ENCODE data around the gene CDC5L.

Gene CDC5L

DNA sequence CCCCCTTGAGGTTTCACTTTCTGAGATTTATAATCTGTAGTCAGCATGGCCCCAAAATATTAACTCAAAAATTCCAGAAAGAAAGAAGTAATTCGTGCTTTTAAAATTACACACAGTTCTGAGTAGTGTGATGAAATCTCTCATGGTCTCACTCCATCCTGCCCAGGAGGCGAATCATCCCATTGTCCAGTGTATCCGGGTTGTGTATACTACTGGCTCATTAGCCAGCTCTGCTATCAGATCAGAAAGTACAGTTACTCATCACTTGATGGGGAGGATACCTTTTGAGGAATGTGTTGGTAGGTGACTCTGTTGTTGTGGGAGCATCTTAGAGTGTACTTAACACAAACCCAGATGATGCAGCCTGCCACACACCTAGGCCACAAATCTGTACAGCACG is 65.2 kb downstream of the CDC5L start:
- DNase-seq (ENCODE audit: low read depth in 2 of 2): no peak

DNA sequence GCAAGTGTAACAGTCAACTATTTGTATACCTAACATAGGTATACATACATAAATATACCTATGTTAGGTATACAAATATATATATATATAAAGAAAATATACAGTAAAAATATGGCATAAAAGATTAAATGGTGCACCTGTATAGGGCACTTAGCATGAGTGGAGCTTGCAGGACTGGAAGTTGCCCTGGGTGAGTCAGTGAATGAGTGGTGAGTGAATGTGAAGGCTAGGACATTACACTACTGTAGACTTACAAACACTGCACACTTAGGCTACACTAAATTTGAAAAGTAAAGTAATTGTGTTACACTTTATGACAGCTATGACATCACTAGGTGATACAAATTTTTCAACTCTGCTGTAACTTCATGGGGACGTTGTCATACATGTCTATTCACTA is 65.6 kb downstream of the CDC5L start:
- DNase-seq (ENCODE audit: low read depth in 2 of 2): no peak

DNA sequence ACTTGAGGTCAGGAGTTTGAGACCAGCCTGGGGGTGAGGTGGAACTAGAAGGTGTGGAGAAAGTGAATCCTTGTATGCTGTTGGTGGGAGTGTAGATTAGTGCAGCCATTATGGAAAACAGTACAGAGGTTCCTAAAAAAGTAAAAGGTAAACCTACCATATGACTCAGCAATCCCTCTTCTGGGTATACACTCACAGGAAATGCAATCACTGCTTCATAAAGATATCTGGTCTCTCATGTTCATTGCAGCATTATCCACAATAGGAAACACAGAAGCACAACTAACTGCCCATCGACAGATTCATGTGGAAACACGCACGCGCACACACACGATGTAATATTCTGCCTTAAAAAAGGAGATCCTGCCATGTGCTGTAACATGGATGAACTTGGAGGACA is 66.7 kb downstream of the CDC5L start:
- DNase-seq (ENCODE audit: low read depth in 2 of 2): no peak

DNA sequence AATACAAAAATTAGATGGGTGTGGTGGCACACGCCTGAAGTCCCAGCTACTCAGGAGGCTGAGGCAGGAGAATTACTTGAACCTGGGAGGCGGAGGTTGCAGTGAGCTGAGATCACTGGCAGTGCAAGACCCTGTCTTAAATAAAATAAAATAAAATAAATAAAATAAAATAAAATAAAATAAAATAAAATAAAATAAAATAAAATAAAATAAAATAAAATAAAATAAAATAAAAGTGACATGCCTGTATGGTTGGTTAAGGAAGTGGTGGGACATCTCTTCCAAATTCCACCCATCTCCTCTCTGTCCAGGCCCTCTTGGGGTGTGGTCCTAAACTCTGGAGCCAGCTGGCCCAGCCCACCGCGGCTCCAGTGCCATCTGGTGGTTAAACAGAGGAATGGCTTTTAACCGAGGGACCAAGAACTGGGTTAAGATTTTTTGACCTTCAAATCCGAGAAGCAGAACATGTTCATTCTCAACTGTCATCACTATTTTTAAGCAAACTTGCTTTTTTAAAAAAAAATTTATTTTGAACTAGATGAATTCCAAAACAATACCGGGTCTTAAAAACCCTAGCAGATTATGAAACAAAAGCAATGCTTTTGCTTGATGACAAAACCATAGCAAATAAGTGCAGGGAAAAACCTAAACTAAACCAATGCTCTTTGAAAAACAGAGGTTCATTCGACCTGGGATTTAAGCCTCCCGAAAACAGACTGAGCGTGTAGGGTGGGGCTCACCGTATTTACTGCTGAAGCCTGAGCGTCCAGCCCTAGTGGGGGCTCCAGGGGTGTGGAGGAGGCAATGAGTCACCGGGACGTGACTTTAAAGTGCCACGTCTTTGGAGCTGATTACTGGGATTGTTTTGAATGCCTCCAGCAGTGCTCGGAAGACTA is 68.8 kb downstream of the CDC5L start:
- no peak for DNase-seq (ENCODE audit: low read depth in 2 of 2)

DNA sequence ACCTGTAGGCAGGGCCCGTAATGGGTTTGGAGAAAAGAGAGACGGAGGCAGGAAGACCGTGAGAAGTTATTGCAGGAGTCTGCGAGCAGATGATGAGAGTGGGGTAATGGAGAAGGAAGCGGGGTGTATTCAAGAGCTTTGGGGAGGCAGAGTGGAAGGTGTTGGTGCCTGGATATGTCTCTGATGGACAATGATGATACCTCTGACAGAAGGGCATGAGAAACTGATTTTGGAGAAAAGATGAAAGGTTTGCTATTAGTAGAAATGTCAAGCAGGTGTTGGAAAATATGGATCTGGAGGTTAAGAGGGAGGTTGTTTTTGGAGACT is 69.4 kb downstream of the CDC5L start:
- no peak for DNase-seq (ENCODE audit: low read depth in 2 of 2)

DNA sequence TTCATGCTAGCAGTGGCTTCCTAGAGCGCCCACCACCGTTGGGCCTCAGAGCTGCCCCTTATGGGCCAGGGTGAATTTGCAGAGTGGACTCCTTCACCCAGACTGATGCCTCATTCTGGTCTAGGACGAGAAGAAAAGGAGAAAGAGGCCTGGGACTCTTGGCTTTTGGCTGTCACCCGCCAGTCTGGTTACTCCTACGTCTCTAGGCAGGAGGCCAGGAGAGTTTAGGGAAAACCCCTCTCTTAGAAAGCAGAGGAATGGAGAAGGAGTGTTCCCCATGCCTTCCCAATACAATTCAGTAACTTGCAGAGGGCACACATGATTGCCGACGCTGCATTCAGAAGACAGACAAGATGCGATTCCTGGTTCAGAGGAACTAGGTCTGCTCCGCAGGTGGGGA is 70.1 kb downstream of the CDC5L start:
- DNase-seq (ENCODE audit: low read depth in 2 of 2): no peak

DNA sequence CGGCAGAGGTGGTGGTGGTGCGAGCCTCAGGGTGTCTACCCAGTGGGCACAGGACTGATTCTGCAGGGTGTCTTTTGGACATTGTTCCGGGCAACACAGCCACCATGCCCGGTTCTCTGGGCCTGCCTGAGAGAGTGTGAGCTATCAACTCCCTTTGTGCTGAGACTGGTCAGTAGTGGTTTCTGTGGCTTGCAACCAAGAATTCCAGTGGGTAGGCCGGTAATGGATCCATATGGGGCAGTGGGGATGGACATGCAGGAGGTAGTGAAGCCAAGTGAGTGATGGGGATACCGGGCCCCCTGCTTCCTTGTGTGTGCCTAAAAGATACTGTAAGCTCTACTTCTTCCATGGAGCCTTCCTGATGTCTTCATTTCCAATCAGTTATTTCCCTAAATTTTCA is 71.0 kb downstream of the CDC5L start:
- DNase-seq (ENCODE audit: low read depth in 2 of 2): no peak

DNA sequence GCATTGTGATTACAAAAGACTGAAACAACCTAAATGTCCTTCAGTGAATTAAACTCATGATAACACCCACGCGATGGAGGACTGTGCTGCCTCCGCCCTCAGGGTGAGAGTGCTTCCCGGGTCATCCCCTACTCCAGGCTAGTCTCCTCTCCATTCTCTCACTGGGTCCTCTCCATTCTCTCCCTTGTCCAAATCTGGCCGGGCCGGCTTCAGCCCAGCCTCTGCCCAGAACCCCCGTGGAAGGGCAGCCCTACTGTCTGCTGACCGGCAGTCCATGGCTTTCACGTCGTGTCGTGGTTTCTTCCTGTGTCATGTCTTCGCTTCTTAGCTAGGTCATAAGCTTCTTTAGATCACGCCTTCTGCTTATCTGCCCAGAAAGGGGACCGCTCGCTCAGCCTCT is 74.8 kb downstream of the CDC5L start:
- DNase-seq (ENCODE audit: low read depth in 2 of 2): no peak

DNA sequence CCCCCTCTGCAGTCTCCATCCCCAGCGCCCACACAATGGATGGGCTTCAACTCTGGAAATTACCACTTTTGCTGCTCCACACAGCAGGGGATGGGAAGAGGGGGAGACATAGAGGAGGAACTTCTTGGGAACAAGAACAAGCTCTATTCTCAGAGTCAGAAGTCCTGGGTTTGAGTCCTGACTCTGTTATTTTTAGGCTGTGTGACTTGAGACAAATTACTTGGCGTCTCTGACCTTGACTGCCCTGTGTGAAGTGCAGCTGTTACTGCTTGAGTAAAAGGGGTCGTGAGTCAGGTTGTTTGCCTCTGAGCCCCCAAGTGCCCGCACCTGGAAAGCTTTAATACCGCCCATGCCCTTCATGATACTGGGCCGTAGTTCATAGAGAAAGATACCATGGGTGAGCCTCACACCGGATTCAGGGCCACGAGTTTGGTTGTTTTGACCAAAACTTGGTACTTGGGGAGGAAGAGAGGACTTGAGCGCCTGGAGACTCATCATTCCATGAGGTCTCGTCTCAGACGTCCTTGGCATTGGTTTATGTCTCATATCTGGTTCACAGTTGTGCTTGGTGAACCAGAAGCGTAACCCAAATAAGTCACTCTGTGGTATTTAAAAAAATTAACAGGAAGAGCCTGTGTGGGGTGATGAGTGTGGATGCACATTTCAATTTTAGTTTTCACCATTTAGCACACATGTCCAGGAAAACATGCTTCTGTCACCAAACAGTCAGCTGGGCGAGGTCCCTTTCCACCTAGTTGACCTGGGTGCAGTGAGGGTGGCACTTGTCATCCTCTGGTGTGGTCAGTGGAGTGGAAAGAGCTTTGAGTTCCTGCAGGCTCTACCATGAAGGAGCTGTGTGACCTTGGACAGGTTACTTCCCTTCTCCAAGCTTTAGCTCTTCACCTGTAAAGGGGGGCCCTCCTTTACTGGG is 75.6 kb downstream of the CDC5L start:
- DNase-seq (ENCODE audit: low read depth in 2 of 2): no peak

DNA sequence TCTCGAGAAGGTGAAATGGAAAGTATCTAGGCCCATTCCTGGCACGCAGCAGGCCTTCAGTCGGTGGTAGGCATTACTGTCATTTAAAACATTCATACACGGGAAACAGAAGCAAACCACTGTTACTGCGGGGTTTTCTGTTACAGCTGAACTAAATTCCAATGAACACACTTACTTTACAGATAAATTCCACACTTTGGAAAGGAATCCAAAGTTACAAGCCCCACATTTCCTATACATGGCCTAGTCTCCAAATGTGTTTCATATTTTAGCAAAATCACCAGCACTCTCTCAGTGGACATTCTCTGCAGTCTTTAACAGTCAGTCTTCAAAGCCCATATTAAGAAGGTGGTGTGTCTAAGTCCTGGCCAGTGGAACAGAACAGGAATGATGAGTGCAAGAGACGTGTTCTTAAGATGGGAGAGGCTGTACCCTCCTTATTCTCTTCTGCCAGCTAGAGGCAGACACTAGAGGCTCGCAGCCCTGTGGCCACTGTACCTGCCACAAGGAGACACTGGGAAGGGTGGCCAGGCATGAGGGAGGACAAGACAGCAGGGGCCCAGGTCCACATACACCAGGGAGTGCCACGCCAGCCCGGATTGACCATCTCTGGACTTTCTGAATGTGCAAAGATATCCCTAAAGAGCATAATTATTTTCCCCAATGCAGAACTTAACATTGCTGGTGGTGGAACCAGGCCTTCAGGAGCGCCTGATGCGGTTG is 76.4 kb downstream of the CDC5L start:
- no peak for DNase-seq (ENCODE audit: low read depth in 2 of 2)

DNA sequence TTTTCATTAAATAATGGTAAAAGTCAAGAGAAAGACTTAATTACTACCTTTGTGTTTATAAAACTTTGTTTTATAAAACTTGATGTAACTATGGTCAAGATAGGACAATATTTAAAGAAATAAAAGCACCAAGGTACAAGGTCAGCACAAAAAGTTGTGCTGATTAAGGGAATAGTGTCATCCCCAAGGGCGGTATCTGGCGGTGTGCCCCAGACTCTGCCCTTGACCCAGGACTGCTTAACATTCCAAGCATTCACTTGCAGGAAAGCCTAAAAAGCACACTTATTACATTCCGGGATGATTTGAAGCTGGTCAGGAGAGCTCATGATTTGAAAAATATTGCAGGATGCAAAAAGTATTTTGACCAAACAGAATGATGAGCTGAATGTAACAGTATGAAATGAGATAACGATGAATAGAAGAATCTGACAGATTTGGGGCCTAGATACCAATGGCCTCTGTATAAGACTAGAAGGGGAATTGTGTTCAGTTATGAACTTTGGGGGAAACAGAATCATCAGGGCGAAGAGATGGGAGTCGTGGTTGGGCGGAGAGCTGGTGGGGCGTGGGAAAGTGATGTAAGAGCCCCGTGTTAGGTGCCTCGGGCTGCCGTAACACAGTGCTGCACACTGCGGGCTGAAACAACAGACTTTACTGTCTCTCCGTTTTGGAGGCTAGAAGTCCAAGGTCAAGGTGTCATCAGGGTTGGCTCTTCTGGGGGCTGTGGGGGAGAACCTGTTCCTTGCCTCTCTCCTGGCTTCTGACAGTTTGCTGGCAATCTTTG is 77.2 kb downstream of the CDC5L start:
- no peak for DNase-seq (ENCODE audit: low read depth in 2 of 2)

DNA sequence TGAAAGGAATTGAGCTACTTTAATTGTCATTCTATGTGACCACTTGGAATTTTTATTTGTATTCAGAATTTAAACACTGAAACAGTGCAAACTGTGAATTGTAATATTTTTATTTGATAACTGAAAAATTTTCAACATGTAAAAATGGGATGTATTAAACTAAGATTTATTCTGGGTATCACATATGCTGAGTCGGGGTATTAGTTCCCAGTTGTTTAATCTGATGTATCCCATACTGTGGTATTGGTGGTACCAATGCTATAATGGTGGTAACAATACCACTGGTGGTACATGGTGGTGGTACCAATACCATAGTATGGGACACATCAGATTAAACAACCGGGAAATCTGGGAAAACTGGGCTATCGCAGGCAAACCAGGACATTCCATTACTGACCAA is 79.4 kb downstream of the CDC5L start:
- no peak for DNase-seq (ENCODE audit: low read depth in 2 of 2)

DNA sequence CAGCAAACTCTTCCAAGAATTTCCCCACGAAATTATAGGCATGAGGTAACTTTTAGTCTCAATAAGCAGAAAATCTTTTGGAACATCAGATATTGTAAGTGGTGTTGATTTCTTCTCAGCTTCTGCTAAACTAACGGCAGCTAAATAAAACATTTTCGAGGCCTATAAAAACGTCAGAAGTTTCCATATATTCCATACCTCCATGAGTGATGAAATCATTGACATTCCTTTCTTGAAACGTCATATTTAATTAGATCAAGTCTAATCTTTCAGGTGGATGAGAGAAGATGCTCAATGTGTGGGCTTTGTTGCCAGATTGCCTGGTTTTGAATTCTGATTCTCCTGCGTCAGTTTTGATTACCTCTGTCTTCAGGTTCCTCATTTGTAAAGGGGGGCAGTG is 81.3 kb downstream of the CDC5L start:
- no peak for DNase-seq (ENCODE audit: low read depth in 2 of 2)

DNA sequence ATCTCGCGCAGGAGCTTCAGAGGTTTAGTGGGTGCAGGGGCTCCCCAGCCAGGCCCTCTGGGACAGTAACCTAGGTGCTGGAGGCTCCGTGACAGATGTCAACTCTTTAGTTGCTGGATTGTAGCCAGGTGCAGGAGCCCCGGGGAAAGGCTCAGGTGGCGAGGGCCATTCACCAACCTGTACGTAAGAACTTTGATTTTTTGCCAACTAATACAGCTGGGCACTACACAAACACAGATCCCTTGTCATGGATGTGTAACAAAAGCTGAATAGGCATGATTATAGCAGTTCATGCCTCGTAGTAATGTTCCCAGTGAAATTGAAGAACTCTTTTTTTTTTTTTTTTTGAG is 82.6 kb downstream of the CDC5L start:
- DNase-seq (ENCODE audit: low read depth in 2 of 2): no peak

DNA sequence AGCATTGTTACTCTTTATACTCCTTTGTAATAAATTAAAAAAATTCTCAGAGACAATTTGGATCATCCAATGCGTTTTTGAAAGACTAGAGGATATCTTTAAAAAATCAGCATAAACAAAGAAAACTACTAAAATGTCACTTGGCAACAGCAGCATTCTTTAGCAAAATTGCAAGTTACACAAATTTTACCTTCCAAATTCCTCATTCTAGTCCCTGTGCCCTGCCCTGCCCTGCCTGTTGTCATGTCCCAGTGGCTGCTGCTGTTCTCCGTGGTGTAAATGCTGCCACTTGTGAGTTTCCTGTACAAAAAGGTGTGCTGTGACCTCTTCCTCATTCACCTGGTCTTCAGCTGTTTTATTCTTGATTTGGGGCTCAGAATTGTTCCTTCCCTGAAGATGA is 83.2 kb downstream of the CDC5L start:
- DNase-seq (ENCODE audit: low read depth in 2 of 2): no peak

DNA sequence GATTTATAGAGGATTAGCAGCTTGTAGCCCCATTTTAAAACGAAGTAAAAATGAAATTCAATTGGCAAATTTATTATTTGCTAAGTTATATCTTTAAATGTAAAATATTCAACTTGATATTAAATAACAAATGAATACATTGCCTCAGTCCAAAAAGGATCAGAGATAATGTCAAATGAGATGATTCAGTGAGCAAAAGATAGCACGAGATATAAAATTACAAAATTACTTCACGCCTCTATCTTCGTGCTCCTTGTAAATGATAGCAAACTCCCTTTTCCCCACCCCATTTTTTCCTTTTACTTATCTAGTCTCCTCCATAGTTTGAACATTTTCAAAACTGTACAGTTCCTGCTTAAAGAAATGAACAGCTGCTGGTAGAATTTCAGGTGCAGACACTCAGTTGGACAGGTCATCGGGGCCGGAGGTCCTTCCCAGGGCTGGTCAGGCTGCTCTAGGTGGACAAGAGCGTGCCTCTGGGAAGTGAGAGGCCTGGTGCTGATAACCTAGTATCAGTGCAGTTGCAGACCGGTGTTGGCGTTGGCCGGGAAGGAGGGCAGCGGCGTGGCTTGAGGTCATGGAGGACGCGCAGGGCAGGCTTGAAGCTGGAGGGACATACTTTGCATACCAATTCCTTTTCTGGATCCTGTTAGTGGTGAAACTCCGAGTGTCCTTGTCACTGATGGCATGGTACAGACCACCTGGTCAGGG is 83.9 kb downstream of the CDC5L start:
- no peak for DNase-seq (ENCODE audit: low read depth in 2 of 2)

DNA sequence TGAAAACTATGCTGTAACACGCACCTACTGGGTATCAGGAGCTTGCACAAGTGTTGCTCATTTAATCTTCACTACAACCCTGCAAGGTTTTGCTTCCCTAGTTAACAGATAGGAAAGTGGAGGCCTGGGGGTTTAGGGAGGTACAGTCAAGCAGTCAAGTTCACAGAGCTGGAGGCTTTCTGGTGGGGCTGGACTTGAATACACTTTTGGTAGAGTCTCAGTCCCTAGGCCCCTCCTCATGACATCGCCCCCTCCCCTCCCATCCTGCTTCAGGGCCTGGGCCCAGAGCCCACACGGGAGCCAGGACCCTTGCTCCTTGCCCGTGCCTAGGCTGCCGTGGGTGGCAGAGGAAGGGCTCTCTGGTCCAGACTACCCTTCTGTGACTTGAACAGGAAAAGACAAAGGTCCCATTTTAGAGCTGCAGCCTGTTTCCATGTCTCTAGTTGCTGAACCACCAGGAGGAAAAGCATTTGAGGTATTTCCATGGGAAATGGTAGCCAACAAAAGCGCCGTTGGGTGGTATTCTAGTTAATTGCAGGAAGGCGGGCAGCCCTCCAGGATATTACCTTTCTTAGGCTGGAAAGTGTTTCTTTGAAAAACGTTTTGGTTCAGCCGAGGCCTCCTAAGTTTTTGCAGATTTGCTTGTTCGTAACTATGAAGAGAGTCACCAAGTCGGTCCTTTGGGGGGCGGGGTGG is 84.9 kb downstream of the CDC5L start:
- DNase-seq (ENCODE audit: low read depth in 2 of 2): no peak

DNA sequence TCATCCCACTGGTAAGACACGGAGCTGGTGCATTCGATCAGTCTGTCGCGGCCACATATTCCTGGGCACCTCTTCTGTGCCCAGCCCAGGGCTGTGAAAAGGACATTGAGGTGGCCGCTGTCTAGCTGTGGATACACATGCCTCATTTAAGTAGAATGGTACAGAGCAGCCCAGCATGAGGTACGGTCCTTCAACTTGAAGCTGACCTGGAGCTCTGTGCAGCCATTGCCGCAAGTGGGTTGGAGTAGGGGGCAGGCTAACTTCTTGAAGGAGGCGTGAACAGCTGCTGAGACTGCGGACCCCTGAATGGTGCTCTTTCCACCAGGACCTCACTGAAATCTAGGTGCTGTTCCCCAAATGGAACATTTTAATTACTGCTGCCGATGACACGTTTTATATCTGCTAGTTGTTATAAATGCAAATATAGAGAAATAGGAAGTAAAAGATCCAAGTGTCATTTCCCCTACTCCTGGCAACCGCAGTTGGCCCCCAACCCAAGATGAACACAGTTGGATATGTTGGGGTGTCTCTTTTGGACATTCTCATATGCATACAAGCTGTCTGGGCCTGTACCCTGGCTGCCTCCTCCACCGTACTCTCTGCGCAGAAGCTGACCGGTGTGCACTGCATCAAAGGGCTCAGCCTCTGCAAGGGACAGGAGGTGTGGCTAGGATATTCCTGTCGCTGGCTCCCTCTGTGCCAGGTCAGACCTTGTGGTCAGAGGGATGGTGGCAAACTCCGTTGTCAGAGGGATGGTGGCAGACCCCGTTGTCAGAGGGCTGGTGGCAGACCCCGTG is 86.1 kb downstream of the CDC5L start:
- DNase-seq (ENCODE audit: low read depth in 2 of 2): no peak

DNA sequence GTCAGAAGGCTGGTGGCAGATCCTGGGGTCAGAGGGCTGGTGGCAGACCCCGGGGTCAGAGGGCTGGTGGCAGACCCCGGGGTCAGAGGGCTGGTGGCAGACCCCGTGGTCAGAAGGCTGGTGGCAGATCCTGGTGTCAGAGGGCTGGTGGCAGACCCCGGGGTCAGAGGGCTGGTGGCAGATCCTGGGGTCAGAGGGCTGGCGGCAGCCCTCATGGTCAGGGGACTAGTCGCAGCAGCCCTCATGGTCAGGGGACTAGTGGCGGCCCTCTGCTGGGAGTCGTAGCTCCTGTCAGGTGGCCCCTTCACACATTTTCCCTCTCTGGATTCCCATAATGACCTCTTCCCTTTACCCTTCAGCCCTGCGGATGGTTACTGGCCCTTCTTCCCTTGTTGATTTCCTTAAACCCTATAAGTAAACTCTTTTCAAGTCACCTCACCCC is 86.7 kb downstream of the CDC5L start:
- no peak for DNase-seq (ENCODE audit: low read depth in 2 of 2)

DNA sequence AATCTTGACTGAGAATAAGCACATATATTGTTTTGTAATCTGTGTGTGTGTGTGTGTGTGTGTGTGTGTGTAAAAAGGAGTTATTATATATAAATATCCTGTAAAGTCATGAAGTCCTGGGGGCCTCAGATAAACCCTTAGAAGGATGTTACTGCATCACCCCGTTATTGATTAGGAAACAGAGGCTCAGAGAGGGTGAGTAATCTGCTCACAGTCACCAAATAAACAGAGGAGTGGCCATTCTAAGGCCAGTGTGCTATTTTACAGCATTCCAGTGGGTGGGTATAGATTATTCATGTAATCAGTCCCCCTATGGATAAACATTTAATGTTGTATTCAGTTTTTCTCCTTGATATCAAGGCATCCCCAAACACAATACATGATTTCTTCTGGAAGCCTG is 87.1 kb downstream of the CDC5L start:
- no peak for DNase-seq (ENCODE audit: low read depth in 2 of 2)

Measured in stimulated activated CD8-positive, alpha-beta memory T cell treated with anti-CD3 and anti-CD28 coated beads, Interleukin-15, amount 100 ng/mL, for 4 hours (primary cell).